Psoas muscle (tissue), 8 donors: ENCODE data around the gene CNGB1. TPM values are rescaled to one million over a fixed set of nuclear protein-coding genes. Genes with fewer than 3 reads are reported as not detected.
"Not testable (repeated sequence)": the region's sequence is repeated elsewhere in the genome, so short reads cannot be mapped to it uniquely, and the experiment has no call there.

Experiments
- ATAC-seq, 4 donors: fragments of 200-7000 bp; cut with Tn5 transposase; one replicate each; pipeline ENCODE4 v1.9.1; 2020; ENCODE audit warnings: moderate library complexity in 3 of 4, mild to moderate bottlenecking in 2 of 4
- DNase-seq, 2 donors: peaks; one replicate each; pipeline ENCODE4 v3.0.0-alpha.2; 2020
- H3K27ac ChIP-seq: fragments of 200-600 bp; one replicate; pipeline ENCODE4 v1.8.0; 2022
- H3K27me3 ChIP-seq, 3 donors: fragments of 200-600 bp in 1 of 3; one replicate each; pipeline versions ENCODE4 v1.6.1 to v1.8.0; 2013 to 2022; ENCODE audit warnings: low read length in 2 of 3, mild to moderate bottlenecking in 2 of 3, moderate library complexity in 1 of 3; ENCODE audit not compliant: insufficient read depth in 3 of 3
- H3K36me3 ChIP-seq, 2 donors: fragments of 200-600 bp in 1 of 2; one replicate each; pipeline versions ENCODE4 v1.6.1 to v1.8.0; 2013 to 2022; ENCODE audit warnings: low read depth in 1 of 2, mild to moderate bottlenecking in 1 of 2, moderate library complexity in 1 of 2; ENCODE audit not compliant: insufficient read depth in 1 of 2
- H3K4me1 ChIP-seq: fragments of 200-600 bp; one replicate; pipeline ENCODE4 v1.8.0; 2022
- H3K4me3 ChIP-seq: fragments of 200-600 bp; one replicate; pipeline ENCODE4 v1.8.0; 2022; ENCODE audit warnings: mild to moderate bottlenecking
- H3K9me3 ChIP-seq: fragments of 200-600 bp; one replicate; pipeline ENCODE4 v1.8.0; 2022
- CTCF ChIP-seq: fragments of 200-600 bp; IDR thresholded peaks from one replicate; pipeline ENCODE4 v1.8.0; 2022; ENCODE audit warnings: antibody characterized with exemption
- WGBS, 3 donors: extraction: QIAGEN DNeasy Blood & Tissue Kit; methylation state at CpG; one replicate each; pipeline versions ENCODE4 v1.1.6 to v1.1.7; 2013; 5-methylcytosine and 5-hydroxymethylcytosine counted together
- intact Hi-C, 2 donors: fragments of 100-400 bp; cut with DNase I; formaldehyde crosslinking; loops; one replicate each; pipeline versions ENCODE4 v1.11.0 to v1.14.2; 2022
- polyA plus RNA-seq, 3 donors: library from polyadenylated mRNA; stranded (reverse); fragments of 200-250 nt; gene quantifications; one replicate each; pipeline ENCODE4 v1.2.3, GENCODE V29; 2013
- total RNA-seq, 4 donors: library from RNA; stranded (reverse); fragmentation: NEBNext Ultra II Directional in 2 of 4; extraction: Animal tissue kit (Norgen Biotek cat#: 25700) in 2 of 4; gene quantifications; one replicate each; pipeline versions ENCODE4 v1.2.1 to v1.2.4, GENCODE V29; 2021 to 2023
- donor health status: healthy with polysubstance abuse.
- donor health status: DM: no; HTN: no; CAD: no; lungs with moderate emphysema.
- donor health status: Bipolar disorder and iron deficiency.
- donor health status: healthy.
- donor health status: DM: yes; HTN: yes; CAD: no.
- donor health status: DM: no; HTN: no; CAD: no.
- donor health status: DM: no; HTN: no; CAD: no.
- donor health status: DM: yes; HTN: yes; CAD: no.

Gene CNGB1
- total and polyA plus RNA-seq, 7 donors: not detected

DNA sequence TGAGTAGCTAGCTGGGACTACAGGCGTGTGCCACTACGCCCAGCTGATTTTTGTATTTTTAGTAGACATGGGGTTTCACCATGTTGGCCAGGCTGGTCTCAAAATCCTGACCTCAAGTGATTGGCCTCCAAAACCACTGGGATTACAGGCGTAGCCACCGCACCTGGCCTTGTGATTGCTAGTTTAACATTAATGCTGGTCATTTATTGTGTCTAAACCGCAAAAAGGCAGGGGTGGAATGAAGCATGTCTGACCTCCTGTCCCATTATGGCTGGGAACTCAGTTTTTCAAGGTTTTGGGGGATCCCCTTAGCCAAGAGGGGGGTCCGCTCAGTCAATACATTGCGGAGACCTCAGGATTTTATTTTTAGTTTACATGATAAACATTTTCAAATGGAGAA is 10.7 kb upstream of the CNGB1 start:
- no peak overlapping the region for H3K27ac ChIP-seq
- H3K36me3 ChIP-seq: no peaks in the 10 kb centered on the region
- H3K4me3 ChIP-seq: no peak overlapping the region
- H3K4me1 ChIP-seq: no peaks in the 10 kb centered on the region
- peaks cover 0 to 16% (median 2%) of the 10 kb centered on the region in 3 donors for H3K27me3 ChIP-seq
- H3K9me3 ChIP-seq: no peaks in the 10 kb centered on the region
- ATAC-seq: no peak
- 83 to 88% (median 86%) methylated on average over 7 of the region's 7 CpGs for WGBS, 3 donors
- no peak for TF ChIP-seq CTCF
- intact Hi-C loops: no loop called here
- DNase-seq: no peak

- no peak overlapping the region for H3K27ac ChIP-seq
- H3K36me3 ChIP-seq: no peaks in the 10 kb centered on the region
- WGBS, 3 donors: 82 to 85% (median 83%) methylated on average over 11 of the region's 11 CpGs
- no peaks in the 10 kb centered on the region for H3K4me1 ChIP-seq
- H3K9me3 ChIP-seq: no peaks in the 10 kb centered on the region
- DNase-seq: peak in 1 of 2 donors; percentile 21
- ATAC-seq: no peak
- peaks cover 0 to 10% (median 2%) of the 10 kb centered on the region in 3 donors for H3K27me3 ChIP-seq
- intact Hi-C loops: no loop called here
- H3K4me3 ChIP-seq: no peak overlapping the region
- TF ChIP-seq CTCF: no peak
These were observed 8.2 kb upstream of the CNGB1 start for GRCh38 chr16:57979006-57979585.

DNA sequence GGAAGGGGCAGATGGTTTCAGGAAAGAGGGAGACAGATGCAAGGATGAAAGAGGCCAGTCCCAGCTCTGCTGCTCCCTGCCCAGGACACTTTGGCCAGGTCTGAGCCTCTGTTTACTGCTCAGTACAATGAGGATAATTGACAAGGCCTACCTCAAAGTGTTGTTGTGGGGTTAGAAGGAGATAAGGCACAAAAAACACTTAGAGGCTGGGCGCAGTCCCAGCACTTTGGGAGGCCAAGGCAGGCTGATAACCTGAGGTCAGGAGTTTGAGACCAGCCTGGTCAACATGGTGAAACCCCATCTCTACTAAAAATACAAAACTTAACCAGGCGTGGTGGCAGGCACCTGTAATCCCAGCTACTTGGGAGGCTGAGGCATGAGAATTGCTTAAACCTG is 7.1 kb upstream of the CNGB1 start:
- 92 to 100% (median 95%) methylated on average over 2 of the region's 2 CpGs for WGBS, 3 donors
- H3K27me3 ChIP-seq, H3K36me3 ChIP-seq, intact Hi-C loops, H3K9me3 ChIP-seq, H3K4me3 ChIP-seq, ATAC-seq, H3K27ac ChIP-seq, H3K4me1 ChIP-seq: not testable (repeated sequence)
- DNase-seq: peak in 1 of 2 donors; percentile 17

DNA sequence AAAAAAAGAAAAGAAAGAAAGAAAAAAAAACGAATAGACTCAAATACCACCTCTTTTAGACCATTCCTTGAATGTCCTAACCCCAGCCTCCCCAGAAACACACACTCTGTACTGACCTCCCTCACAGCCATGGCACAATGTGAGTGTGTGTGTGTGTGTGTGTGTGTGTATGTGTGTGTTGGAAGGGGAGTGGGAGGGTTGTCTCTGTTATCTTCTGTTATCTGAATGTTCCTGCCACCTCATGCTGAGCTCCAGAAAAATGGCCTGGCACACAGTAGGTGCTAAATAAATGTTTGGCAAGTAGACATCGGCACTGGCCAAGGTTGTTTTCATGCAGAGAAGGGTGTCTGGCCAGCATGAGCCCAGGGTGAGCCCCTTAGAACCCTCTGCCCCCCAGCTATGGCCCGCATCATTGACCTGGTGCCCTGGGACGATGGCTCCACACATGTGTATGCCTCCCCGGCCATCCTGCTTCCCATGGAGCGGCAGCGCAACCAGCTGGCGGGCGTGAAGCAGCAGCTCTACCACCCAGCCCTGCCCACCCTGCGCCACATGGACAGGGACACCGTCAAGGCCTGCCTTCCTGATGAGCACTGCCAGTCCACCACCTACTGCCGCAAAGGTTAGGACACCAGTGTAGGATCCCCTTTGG is 6.6 kb upstream of the CNGB1 start:
- H3K9me3 ChIP-seq: no peaks in the 10 kb centered on the region
- intact Hi-C loops: no loop called here
- no peak overlapping the region for H3K4me3 ChIP-seq
- H3K36me3 ChIP-seq: no peaks in the 10 kb centered on the region
- 82 to 84% (median 83%) methylated on average over 12 of the region's 12 CpGs for WGBS, 3 donors
- peak in 1 of 2 donors; percentile 44 for DNase-seq
- ATAC-seq: no peak
- TF ChIP-seq CTCF: no peak
- H3K27me3 ChIP-seq: peaks cover 0 to 4% (median 2%) of the 10 kb centered on the region in 3 donors
- H3K4me1 ChIP-seq: no peaks in the 10 kb centered on the region
- H3K27ac ChIP-seq: no peak overlapping the region

DNA sequence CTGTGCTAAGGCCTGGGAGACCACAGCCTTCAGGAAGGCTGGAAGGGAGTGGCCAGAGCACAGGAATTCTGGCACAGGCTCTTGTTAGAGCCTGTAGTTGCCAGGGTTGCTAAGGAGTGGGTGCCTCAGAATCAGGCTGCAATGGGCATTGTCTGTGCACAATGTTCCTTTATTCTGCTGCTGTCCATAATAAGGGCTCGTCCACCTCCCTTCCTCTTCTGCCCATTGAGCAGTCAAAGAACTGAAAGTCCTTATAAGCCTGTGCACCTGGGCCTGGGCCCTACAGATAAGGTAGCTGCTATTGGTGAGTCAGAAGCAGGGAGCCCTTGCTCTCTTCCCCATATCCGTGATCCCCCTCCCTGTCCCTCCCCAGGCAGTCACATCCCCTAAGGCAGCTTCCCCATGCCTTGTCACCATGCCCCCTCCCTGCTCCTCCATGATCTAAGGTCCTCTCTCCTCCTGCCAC is 5.4 kb upstream of the CNGB1 start:
- DNase-seq (no peak), ATAC-seq (no peak)
- intact Hi-C loops: no loop called here
- Histone ChIP-seq H3K4me3 (no peak overlapping the region), H3K27me3 (peaks cover 0 to 4% (median 2%) of the 10 kb centered on the region in 3 donors), H3K36me3 (no peaks in the 10 kb centered on the region), H3K27ac (no peak overlapping the region), H3K9me3 (no peaks in the 10 kb centered on the region), H3K4me1 (no peaks in the 10 kb centered on the region)
- 55 to 66% (median 58%) methylated on average over 2 of the region's 2 CpGs for WGBS, 3 donors
- no peak for TF ChIP-seq CTCF
